GM06990 (cell line): ENCODE measurements around the gene GDPD3.
A peak's percentile ranks its signal among the peaks of the same experiment; 100 is the strongest.

Experiments used
- DNase-seq: peaks from one replicate; pipeline ENCODE4 v3.0.0-alpha.2; 2011; ENCODE audit not compliant: insufficient read length; ENCODE audit errors: extremely low read depth
- H3K27me3 ChIP-seq: replicated peaks from 2 replicates; pipeline ENCODE4 v1.6.0; 2011; ENCODE audit warnings: low read length; ENCODE audit not compliant: control insufficient read depth, insufficient read depth
- H3K36me3 ChIP-seq: 2 replicates; pipeline ENCODE4 v1.5.1; 2011; ENCODE audit warnings: low read length; ENCODE audit not compliant: control insufficient read depth, insufficient read depth
- H3K4me3 ChIP-seq: replicated peaks from 2 replicates; pipeline ENCODE4 v1.5.1; 2011; ENCODE audit warnings: low read depth, mild to moderate bottlenecking, control low read depth, low read length
- CTCF ChIP-seq: IDR thresholded peaks from 2 replicates; pipeline ENCODE4 v1.5.1; 2011; ENCODE audit warnings: low read length, control low read depth, mild to moderate bottlenecking, inconsistent platforms; ENCODE audit not compliant: insufficient read depth, poor library complexity, severe bottlenecking

The GDPD3 gene

GRCh38 chr16:30091474-30092372 lies 21.6 kb downstream of the GDPD3 start, which contains the start of gene TBX6:
TSS of gene TBX6 (minus strand) at chr16:30091924. CDS start at chr16:30091193, 731 bp downstream.
- H3K27me3 ChIP-seq = no peaks in the 10 kb centered on the region
- peak within 1 kb of the TSS; percentile 59 for H3K4me3 ChIP-seq
- peaks cover 1% of the 10 kb centered on the region for H3K36me3 ChIP-seq
- peak; percentile 83 for TF ChIP-seq CTCF
- peak; percentile 96 for DNase-seq

- DNase-seq = no peak
- Histone ChIP-seq H3K27me3 (no peaks in the 10 kb centered on the region), H3K36me3 (peaks cover 5% of the 10 kb centered on the region), H3K4me3 (no peak overlapping the region)
- no peak for TF ChIP-seq CTCF
Observed at GRCh38 chr16:30090610-30091331, 22.6 kb downstream of the GDPD3 start.

- H3K27me3 ChIP-seq = no peaks in the 10 kb centered on the region
- peaks cover 14% of the 10 kb centered on the region for H3K36me3 ChIP-seq
- no peak for DNase-seq
- TF ChIP-seq CTCF = no peak
- H3K4me3 ChIP-seq = no peak overlapping the region
Observed at GRCh38 chr16:30088832-30089624, 24.3 kb downstream of the GDPD3 start.

GRCh38 chr16:30088237-30088831 lies 25.0 kb downstream of the GDPD3 start:
- no peak for DNase-seq
- Histone ChIP-seq H3K27me3 (no peaks in the 10 kb centered on the region), H3K4me3 (no peak overlapping the region), H3K36me3 (peaks cover 20% of the 10 kb centered on the region)
- TF ChIP-seq CTCF = no peak

- Histone ChIP-seq H3K36me3 (peaks cover 30% of the 10 kb centered on the region), H3K27me3 (no peaks in the 10 kb centered on the region), H3K4me3 (no peak overlapping the region)
- no peak for TF ChIP-seq CTCF
- DNase-seq = no peak
Observed at GRCh38 chr16:30087181-30087898, 26.0 kb downstream of the GDPD3 start.
